ENCODE measurements around the gene ZNF599.

DNA sequence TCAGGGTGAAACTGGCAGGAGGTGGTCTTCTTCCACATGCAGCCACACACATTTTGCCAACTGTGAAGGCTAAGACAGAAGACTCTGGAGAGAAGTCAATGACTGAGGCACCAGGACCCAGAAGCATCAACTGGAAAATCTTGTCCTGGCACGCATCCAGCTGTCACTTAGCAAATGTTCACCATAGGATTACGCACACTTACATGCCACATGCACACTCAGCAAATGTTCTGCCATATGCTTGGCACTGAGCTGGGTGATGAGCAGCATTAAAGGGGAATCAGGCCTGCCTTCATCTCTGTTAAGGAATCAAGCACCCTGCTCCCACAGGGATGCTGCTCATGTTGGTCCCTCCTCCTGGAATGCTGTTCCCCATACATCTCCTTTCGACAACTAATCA is 5.1 kb downstream of the ZNF599 start:
- TF ChIP-seq, protein P1, sequence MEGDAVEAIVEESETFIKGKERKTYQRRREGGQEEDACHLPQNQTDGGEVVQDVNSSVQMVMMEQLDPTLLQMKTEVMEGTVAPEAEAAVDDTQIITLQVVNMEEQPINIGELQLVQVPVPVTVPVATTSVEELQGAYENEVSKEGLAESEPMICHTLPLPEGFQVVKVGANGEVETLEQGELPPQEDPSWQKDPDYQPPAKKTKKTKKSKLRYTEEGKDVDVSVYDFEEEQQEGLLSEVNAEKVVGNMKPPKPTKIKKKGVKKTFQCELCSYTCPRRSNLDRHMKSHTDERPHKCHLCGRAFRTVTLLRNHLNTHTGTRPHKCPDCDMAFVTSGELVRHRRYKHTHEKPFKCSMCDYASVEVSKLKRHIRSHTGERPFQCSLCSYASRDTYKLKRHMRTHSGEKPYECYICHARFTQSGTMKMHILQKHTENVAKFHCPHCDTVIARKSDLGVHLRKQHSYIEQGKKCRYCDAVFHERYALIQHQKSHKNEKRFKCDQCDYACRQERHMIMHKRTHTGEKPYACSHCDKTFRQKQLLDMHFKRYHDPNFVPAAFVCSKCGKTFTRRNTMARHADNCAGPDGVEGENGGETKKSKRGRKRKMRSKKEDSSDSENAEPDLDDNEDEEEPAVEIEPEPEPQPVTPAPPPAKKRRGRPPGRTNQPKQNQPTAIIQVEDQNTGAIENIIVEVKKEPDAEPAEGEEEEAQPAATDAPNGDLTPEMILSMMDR (optimal IDR thresholded peaks at IDR 0.05 in 1 of 3, IDR thresholded peaks at IDR 0.05 in 1 of 3, conservative IDR thresholded peaks at IDR 0.05 in 1 of 3; ENCODE audit: extremely low read depth in 1 of 3, insufficient read depth in 2 of 3, low read length in 3 of 3): no peak
- TF ChIP-seq EZH2 (IDR thresholded peaks at IDR 0.05; ENCODE audit: low read length): no peak

Measured in keratinocyte (primary cell).